Measurements from ENCODE around the gene NOTO. TPM values are rescaled to one million over a fixed set of nuclear protein-coding genes. Genes with fewer than 3 reads are reported as not detected.

NOTO gene
- total RNA-seq, 1 donor from 2014 or later = not detected

DNA sequence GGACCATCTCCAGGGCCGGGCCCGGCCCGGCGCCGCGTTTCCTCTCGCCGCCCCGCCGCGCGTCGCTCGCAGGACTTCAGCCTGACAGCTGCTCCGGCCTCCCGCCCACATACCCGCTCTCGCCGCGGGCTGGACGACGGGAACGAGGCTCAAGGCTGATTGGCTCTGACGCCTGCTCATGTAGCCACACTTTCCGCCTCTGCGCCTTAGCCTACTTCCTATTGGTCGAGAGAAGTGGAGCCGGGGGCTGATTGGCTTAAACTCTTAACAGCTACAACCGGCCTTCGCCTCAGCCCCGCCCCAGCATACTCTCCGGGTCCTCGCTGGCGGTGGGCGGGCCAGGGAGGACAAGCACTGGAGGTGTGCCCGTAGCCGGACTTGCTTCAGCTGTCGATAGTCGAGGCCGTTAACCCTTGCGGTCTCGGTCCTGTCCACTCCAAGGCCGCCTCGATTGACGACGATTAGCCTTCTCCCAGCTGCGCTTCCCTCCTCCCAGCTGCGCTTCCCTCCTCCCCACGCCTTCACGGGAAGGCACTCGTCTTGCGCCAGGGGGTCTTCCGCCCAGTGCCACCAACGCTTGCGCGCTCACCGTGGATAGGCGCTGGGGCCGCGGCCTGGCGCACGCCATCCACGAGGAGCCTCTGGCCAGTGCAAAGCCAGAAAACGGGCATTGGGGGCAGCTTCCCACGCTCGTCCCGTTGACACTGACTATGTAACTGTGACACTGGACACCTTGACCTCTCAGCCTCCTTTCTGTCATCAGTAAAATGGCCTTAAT lies 31.0 kb downstream of the NOTO start, which contains the start of gene PRADC1:
Gene PRADC1, minus strand, starts transcription at position 86 of the 778 bp plus-strand sequence. Its CDS starts 79 bp downstream, at position 7.
- Mint-ChIP-seq H3K27ac (peak within 1 kb of the TSS; percentile 95), H3K36me3 (ENCODE audit: low read depth) (peaks cover 31% of the 10 kb centered on the region), H3K27me3 (no peaks in the 10 kb centered on the region), H3K4me1 (peaks cover 36% of the 10 kb centered on the region), H3K9me3 (no peaks in the 10 kb centered on the region), H3K4me3 (peak within 1 kb of the TSS; percentile 94)
- intact Hi-C loops (cut with micrococcal nuclease) = loop anchor here (1.0 to 5.0 kb wide), 5 partner anchors 19 to 1224 kb away; partner anchors contain the start of genes INO80B, RAB11FIP5, SMYD5 and TPRKB
- peak; percentile 99 for DNase-seq

DNA sequence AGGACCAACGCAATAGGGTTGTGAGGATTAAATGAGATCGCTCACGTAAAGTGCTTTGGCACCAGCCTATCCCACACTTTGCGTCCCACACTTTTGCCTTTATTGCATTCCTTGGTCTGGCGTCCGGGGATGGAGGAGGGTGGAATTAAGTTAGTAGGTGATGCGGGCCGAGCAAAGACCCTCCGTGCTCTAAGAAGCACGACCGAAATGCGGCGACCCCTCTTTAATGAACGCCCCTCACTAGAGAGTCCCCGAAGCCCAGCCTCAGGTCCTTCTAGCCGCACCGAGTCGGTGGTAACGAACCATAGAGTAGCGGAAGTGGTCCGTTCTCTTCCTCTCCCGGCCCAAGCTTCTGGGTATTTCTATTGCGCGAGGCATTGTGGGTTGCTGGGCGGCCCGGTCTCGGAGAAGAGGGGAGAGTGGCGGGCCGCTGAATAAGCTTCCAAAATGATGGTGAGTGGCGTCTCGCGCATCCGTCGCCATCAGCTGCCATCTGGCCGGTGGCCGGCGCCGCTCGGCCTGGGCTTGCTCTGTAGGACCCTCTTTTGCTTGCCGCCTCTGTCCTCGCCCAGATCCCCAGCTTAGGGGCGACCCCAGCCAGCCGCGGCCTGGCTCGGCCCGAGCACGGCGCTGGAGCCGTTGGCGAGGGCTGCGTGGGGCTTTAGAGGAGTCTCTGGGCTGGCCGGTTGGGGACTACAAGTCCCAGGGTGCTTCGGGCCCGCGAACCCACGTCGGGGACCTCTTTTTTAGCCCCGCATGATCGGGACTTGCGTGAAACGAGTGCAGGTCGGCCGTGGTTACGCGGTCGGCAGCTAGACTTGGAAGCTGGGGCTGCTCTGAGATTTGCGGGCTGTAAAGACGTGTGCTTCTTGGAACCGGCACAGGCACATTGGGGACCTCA lies 31.8 kb downstream of the NOTO start, which contains the start of gene CCT7:
Gene CCT7, plus strand, starts transcription at position 377 of the 901 bp plus-strand sequence. Its CDS starts 71 bp downstream, at position 448.
- Mint-ChIP-seq H3K4me1 (peaks cover 40% of the 10 kb centered on the region), H3K27ac (peak within 1 kb of the TSS; percentile 95), H3K4me3 (peak within 1 kb of the TSS; percentile 94), H3K27me3 (no peaks in the 10 kb centered on the region), H3K36me3 (ENCODE audit: low read depth) (peaks cover 31% of the 10 kb centered on the region), H3K9me3 (no peaks in the 10 kb centered on the region)
- intact Hi-C loops (cut with micrococcal nuclease) = loop anchor here (1.0 to 5.0 kb wide), 10 partner anchors 20 to 1223 kb away; partner anchors contain the start of genes ALMS1, EGR4, FBXO41 and INO80B
- DNase-seq = peak; percentile 96

DNA sequence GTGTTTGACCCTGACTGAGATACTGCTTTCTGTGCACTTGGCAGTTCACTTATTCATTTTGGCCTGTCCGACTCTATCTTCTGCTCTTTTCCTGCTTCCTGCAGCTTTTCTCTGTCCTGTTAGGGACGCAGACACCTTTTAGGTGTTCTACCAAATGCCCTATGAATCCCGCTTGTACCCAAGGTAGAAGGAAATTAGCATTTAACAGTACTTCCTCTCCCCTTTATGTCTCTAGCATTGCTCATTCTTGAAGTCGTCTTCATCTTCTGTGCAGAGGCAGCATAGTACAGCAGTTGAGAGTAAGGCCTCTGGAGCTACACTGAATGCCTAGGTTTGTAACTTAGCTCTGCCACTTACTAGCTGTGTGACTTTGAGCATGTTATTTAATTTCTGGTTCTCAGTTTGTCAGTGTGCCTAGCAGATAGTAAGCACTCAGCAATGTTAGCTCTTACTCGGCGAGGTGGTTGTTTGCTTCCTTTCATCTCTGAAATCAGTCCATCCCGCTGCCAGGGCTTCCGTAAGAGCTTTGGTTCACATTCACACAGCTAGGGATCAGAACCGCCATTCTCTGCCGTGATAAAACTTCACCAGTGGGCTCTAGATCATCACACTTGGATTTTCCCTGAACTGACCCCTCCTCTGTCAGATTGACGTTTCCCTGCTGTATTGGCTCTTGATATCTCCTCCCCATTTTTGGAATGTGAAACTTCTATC lies 33.1 kb downstream of the NOTO start:
- intact Hi-C loops (cut with micrococcal nuclease) = loop anchor here (2.0 kb wide), 1 partner anchor 963 kb away; the partner anchor contains the start of gene MTHFD2
- DNase-seq = no peak
- Mint-ChIP-seq H3K4me1 (peaks cover 46% of the 10 kb centered on the region), H3K36me3 (ENCODE audit: low read depth) (peaks cover 35% of the 10 kb centered on the region), H3K27ac (peak overlapping the region; percentile 95), H3K9me3 (no peaks in the 10 kb centered on the region), H3K27me3 (no peaks in the 10 kb centered on the region), H3K4me3 (peak overlapping the region; percentile 94)

DNA sequence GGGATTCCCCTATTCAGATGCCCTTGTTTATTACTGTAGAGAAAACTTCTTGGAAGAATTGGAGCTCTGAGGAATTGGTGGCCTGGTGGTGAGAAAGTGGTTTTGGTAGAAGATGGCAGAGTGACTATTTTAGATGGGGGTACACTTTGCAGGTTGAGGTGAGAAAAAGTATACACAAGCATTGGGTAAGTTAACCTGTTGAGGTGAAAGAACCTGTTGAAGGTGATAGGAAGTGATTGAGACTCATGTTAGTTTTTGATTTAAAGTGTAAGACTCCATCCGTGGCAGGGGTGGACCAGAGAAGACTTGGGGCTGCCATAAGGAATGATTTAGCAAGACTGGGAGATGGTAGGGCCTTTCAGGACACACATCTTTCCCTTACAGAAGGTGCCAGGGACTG lies 34.8 kb downstream of the NOTO start:
- Mint-ChIP-seq H3K27me3 (no peaks in the 10 kb centered on the region), H3K27ac (no peak overlapping the region), H3K9me3 (no peaks in the 10 kb centered on the region), H3K4me3 (peak overlapping the region; percentile 0), H3K36me3 (ENCODE audit: low read depth) (peaks cover 44% of the 10 kb centered on the region), H3K4me1 (peaks cover 40% of the 10 kb centered on the region)
- intact Hi-C loops (cut with micrococcal nuclease) = no loop called here
- DNase-seq = no peak

DNA sequence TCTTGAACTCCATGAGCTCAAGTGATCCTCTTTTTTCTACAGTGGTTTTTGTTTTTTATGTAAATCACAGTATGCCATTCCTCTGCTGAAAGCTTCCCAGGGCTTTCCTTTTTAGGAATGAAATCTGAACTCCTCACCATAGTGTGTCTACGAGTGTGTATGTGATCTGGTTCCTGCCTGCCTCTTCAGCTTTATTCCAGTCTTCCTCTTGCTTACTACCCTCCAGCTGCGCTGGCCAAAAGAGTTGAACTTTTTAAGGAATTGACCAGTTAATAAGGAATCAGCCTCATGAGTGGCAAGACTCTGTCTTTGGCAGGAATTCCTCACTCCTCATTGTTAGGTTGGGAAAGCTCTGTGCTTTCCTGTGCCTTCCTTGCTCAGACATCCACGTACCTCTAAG lies 35.8 kb downstream of the NOTO start:
- intact Hi-C loops (cut with micrococcal nuclease) = no loop called here
- no peak for DNase-seq
- no peaks in the 10 kb centered on the region for H3K9me3 Mint-ChIP-seq
- H3K27me3 Mint-ChIP-seq = no peaks in the 10 kb centered on the region
- no peak overlapping the region for H3K4me3 Mint-ChIP-seq
- peaks cover 50% of the 10 kb centered on the region for H3K36me3 Mint-ChIP-seq (ENCODE audit: low read depth)
- H3K4me1 Mint-ChIP-seq = peaks cover 35% of the 10 kb centered on the region
- H3K27ac Mint-ChIP-seq = no peak overlapping the region

DNA sequence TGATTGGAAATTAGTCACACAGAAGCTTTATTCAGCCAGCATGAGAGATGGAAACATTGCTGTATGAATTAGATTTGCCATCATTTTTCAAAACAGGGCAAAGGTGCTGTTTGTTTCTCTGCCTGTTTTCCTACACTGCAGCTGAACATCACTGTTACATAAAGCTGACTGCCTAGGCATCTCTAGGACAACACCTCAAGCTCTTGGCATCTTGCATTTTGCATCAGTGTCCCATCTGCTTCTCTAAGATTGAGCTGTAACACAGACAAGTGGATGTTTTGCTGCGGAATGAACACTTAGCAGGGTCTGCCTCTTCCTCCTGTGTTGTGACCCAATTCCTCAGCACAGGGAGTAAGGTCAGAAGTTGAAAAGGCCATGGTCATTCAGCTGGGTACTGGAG lies 36.6 kb downstream of the NOTO start:
- H3K27me3 Mint-ChIP-seq = no peaks in the 10 kb centered on the region
- no peak overlapping the region for H3K4me3 Mint-ChIP-seq
- no peak for DNase-seq
- H3K27ac Mint-ChIP-seq = no peak overlapping the region
- intact Hi-C loops (cut with micrococcal nuclease) = no loop called here
- H3K36me3 Mint-ChIP-seq (ENCODE audit: low read depth) = peaks cover 55% of the 10 kb centered on the region
- H3K9me3 Mint-ChIP-seq = no peaks in the 10 kb centered on the region
- H3K4me1 Mint-ChIP-seq = peaks cover 35% of the 10 kb centered on the region

DNA sequence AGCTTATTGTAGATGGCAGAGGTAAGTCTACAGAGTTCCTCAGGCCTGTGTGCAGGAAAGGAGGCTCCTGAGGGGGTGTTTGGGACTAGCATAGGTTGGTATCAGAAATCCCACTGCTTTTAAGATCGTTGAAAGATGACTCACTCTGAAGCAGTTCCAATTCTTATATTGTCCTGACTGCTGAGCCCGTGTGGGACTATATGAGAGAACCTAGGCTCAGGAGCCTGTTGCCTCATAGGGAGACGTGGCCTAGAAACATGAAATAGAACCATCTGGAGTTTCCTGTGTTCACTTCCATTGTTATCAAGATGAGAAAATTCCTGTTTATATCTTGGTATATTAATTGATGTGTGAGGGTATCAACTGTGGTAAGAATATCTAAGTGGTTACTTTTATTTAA lies 37.4 kb downstream of the NOTO start:
- H3K4me3 Mint-ChIP-seq = no peak overlapping the region
- no peak for DNase-seq
- H3K27me3 Mint-ChIP-seq = no peaks in the 10 kb centered on the region
- peaks cover 40% of the 10 kb centered on the region for H3K4me1 Mint-ChIP-seq
- intact Hi-C loops (cut with micrococcal nuclease) = no loop called here
- H3K9me3 Mint-ChIP-seq = no peaks in the 10 kb centered on the region
- H3K36me3 Mint-ChIP-seq (ENCODE audit: low read depth) = peaks cover 60% of the 10 kb centered on the region
- H3K27ac Mint-ChIP-seq = no peak overlapping the region

DNA sequence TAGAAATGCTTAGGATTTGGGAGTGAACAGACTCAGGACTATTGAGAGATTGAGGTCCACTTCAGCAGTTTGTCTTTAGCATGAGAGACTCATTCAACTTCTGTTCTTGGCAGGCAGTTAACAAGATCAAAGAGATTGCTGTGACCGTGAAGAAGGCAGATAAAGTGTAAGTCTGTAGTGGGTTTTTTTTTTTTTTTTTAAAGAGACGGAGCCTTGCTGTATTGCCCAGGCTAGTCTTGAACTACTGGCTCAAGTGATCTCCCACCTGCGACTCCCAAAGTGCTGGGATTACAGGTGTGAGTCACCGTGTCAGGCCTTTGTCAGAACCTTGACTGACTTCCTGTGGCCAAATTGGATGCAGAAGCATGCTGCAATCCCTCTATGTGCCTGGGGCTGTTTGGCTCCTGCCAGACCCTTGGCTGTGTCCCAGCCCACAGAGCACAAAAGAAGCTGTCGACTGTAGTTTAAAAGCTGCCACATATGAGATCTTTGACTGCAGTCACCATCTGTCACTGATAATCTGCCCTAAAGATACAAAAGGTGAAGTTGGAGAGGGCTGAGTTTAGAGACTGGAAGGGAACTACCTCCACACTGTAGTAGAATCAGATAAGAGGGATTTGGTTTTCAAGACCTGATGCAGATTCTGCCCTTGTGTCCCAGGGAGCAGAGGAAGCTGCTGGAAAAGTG lies 41.7 kb downstream of the NOTO start:
- H3K4me1 Mint-ChIP-seq = peaks cover 14% of the 10 kb centered on the region
- peaks cover 65% of the 10 kb centered on the region for H3K36me3 Mint-ChIP-seq (ENCODE audit: low read depth)
- H3K27ac Mint-ChIP-seq = no peak overlapping the region
- intact Hi-C loops (cut with micrococcal nuclease) = no loop called here
- H3K9me3 Mint-ChIP-seq = no peaks in the 10 kb centered on the region
- H3K27me3 Mint-ChIP-seq = no peaks in the 10 kb centered on the region
- no peak overlapping the region for H3K4me3 Mint-ChIP-seq
- no peak for DNase-seq

DNA sequence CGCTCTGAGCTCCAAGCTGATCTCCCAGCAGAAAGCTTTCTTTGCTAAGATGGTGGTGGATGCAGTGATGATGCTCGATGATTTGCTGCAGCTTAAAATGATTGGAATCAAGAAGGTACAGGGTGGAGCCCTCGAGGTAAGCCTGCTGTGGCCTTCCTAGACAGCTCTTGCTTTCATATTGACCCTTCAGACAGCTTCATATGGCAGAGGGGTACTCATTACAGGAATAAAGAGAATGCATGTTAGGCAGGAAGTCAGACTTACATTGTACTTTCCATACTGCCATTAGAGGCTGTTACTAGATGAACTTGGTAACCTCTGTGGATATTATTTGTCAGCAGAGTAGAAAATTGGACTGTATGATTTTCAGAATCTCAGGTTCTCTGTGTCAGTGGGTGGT lies 42.2 kb downstream of the NOTO start:
- Mint-ChIP-seq H3K36me3 (ENCODE audit: low read depth) (peaks cover 65% of the 10 kb centered on the region), H3K4me3 (no peak overlapping the region), H3K27me3 (no peaks in the 10 kb centered on the region), H3K27ac (no peak overlapping the region), H3K4me1 (peaks cover 9% of the 10 kb centered on the region), H3K9me3 (no peaks in the 10 kb centered on the region)
- DNase-seq = no peak
- intact Hi-C loops (cut with micrococcal nuclease) = no loop called here

DNA sequence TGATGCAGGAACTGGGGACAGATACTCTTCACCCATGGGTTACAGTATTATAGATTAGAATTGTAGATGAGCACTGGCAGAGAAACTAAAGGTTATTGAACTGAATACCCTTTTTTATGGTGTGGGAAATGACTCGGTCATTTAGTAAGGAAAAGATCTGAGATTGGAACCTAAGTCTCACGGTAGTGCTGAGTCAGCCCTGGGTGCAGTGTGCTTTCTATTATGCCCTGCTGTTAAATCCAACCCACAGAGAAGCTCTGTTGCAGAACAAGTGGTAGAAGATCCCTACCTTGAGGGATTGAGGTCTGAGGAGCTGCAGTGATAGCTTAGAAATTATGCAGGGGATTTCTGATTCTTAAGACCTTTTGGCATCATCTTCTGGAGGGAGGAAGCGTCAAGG lies 44.5 kb downstream of the NOTO start:
- Mint-ChIP-seq H3K36me3 (ENCODE audit: low read depth) (peaks cover 69% of the 10 kb centered on the region), H3K4me3 (no peak overlapping the region), H3K27me3 (no peaks in the 10 kb centered on the region), H3K27ac (no peak overlapping the region), H3K4me1 (peaks cover 7% of the 10 kb centered on the region), H3K9me3 (no peaks in the 10 kb centered on the region)
- intact Hi-C loops (cut with micrococcal nuclease) = no loop called here
- DNase-seq = no peak

DNA sequence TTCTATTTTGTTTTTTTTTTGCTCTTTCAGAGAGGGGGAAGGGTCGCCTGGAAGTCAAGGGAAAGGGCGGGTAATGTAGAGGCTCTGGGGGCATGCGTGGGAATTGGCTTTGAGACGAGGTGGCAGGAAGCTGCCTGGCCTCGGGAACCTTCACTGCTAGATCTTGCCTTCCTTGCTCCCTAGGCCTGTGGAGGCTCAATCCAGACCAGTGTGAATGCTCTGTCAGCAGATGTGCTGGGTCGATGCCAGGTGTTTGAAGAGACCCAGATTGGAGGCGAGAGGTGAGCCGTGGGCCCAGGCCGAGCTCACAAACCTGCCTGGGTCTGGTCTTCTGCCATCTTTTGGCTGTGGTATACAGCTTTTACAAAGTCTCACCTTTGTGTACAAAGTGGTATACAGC lies 47.3 kb downstream of the NOTO start:
- H3K27ac Mint-ChIP-seq = no peak overlapping the region
- peaks cover 73% of the 10 kb centered on the region for H3K36me3 Mint-ChIP-seq (ENCODE audit: low read depth)
- intact Hi-C loops (cut with micrococcal nuclease) = no loop called here
- DNase-seq = no peak
- no peaks in the 10 kb centered on the region for H3K9me3 Mint-ChIP-seq
- no peak overlapping the region for H3K4me3 Mint-ChIP-seq
- no peaks in the 10 kb centered on the region for H3K27me3 Mint-ChIP-seq
- H3K4me1 Mint-ChIP-seq = peaks cover 2% of the 10 kb centered on the region

DNA sequence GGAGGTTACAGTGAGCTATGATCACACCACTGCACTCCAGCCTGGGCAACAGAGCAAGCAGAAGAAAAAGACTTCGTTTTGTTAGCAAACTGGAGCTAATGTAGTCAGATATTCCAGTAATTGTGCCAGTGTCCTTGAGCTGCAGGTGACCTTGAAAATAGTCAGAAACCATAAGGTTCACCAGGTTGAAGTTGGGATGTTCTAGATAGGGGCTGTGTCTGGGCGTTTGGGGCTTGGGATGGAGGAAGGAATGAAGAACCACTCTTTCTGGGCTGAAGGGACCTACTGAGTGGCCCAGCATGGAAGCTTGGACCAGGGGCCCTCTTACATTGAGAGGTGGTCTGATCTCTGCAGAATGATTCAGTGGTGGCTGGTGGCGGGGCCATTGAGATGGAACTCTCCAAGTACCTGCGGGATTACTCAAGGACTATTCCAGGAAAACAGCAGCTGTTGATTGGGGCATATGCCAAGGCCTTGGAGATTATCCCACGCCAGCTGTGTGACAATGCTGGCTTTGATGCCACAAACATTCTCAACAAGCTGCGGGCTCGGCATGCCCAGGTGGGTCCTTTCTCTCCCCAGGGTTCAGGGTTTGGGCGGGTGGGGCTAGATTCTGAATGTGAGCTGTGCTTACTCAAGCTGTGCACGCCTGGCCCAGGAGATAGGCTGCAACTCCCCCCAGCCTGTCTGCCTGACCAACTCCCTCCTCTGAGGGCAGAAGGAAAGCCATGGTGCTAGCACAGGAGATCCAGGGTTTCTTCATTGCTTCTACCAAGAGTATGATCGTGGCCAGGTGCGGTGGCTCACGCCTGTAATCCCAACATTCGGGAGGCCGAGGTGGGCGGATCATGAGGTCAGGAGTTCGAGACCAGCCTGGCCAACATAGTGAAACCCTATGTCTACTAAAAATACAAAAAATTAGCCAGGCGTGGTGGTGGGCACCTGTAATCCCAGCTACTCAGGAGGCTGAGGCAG lies 48.8 kb downstream of the NOTO start:
- H3K4me1 Mint-ChIP-seq = peaks cover 2% of the 10 kb centered on the region
- no peak for DNase-seq
- no peaks in the 10 kb centered on the region for H3K9me3 Mint-ChIP-seq
- peak overlapping the region; percentile 54 for H3K27ac Mint-ChIP-seq
- peaks cover 64% of the 10 kb centered on the region for H3K36me3 Mint-ChIP-seq (ENCODE audit: low read depth)
- no peak overlapping the region for H3K4me3 Mint-ChIP-seq
- intact Hi-C loops (cut with micrococcal nuclease) = no loop called here
- H3K27me3 Mint-ChIP-seq = no peaks in the 10 kb centered on the region
